Kidney (tissue), 14 donors: Measurements from ENCODE around the gene OLIG3. TPM values are rescaled to one million over a fixed set of nuclear protein-coding genes. Genes with fewer than 3 reads are reported as not detected.

ENCODE experiments used
- DNase-seq, 5 donors: peaks; one replicate each; pipeline ENCODE4 v3.0.0-alpha.2; 2013 to 2020
- FAIRE-seq: peaks from 2 replicates; lab custom pipeline; 2012; peaks lifted over from hg19 to GRCh38; lab: Jason Lieb, UNC
- H3K27ac ChIP-seq, 2 donors: one replicate each; pipeline ENCODE4 v1.7.0; 2013; ENCODE audit warnings: low read depth in 2 of 2, low read length in 2 of 2, inconsistent platforms in 1 of 2
- H3K27me3 ChIP-seq: one replicate; pipeline ENCODE4 v1.7.1; 2013; ENCODE audit warnings: low read length, inconsistent platforms; ENCODE audit not compliant: control insufficient read depth, insufficient read depth
- H3K36me3 ChIP-seq, 3 donors: one replicate each; pipeline versions ENCODE4 v1.7.0 to v1.7.1; 2013; ENCODE audit warnings: low read length in 3 of 3, control low read depth in 1 of 3, inconsistent platforms in 1 of 3; ENCODE audit not compliant: insufficient read depth in 3 of 3, control insufficient read depth in 2 of 3
- H3K4me1 ChIP-seq, 3 donors: one replicate each; pipeline versions ENCODE4 v1.7.0 to v1.7.1; 2013; ENCODE audit warnings: low read length in 3 of 3, inconsistent platforms in 1 of 3, low read depth in 1 of 3; ENCODE audit not compliant: control insufficient read depth in 2 of 3, insufficient read depth in 2 of 3
- H3K4me3 ChIP-seq, 3 donors: one replicate each; pipeline versions ENCODE4 v1.7.0 to v1.8.1; 2013; ENCODE audit warnings: low read length in 3 of 3, control low read depth in 1 of 3, inconsistent platforms in 1 of 3
- H3K9ac ChIP-seq, 3 donors: one replicate each; pipeline versions ENCODE4 v1.7.0 to v1.7.1; 2013; ENCODE audit warnings: low read length in 3 of 3, control low read depth in 1 of 3, inconsistent platforms in 1 of 3
- H3K9me3 ChIP-seq, 3 donors: one replicate each; pipeline versions ENCODE4 v1.7.0 to v1.7.1; 2013; ENCODE audit warnings: low read length in 3 of 3, control low read depth in 1 of 3, inconsistent platforms in 1 of 3; ENCODE audit not compliant: control insufficient read depth in 2 of 3, insufficient read depth in 1 of 3
- CTCF ChIP-seq: IDR thresholded peaks from 3 replicates; pipeline ENCODE4 v1.5.1; 2012; ENCODE audit warnings: mild to moderate bottlenecking, moderate library complexity, borderline replicate concordance; ENCODE audit not compliant: insufficient read depth; ENCODE audit errors: extremely low read depth
- intact Hi-C: fragments of 100-400 bp; cut with DNase I; formaldehyde crosslinking; loops from one replicate; pipeline ENCODE4 v1.11.1; 2022
- polyA plus RNA-seq: library from polyadenylated mRNA; stranded (reverse); fragments of 350-450 nt; fragmentation: Illumina TruSeq; extraction: RNeasy Lipid Tissue Mini Kit (QIAGEN cat#74804); gene quantifications from one replicate; pipeline ENCODE4 v1.2.3, GENCODE V29; 2014; ENCODE audit warnings: low read depth, low replicate concordance; ENCODE audit not compliant: insufficient read depth
- total RNA-seq: library from RNA; stranded (reverse); fragmentation: NEBNext Ultra II Directional; extraction: Animal tissue kit (Norgen Biotek cat#: 25700); gene quantifications from one replicate; pipeline ENCODE4 v1.2.1, GENCODE V29; 2021
- donor health status: control.
- donor health status: control.
- donor health status: control.
- donor health status: control.
- donor health status: control.
- donor health status: DM: yes; HTN: yes; CAD: no.
- donor health status: Normal renal cell carcinoma (clear cell type).

Gene OLIG3
- total and polyA plus RNA-seq, 2 donors from 2014 or later, result not detected

- Histone ChIP-seq H3K4me1 (peaks cover 0 to 12% (median 9%) of the 10 kb centered on the region in 3 donors), H3K9me3 (no peaks in the 10 kb centered on the region), H3K9ac (no peak overlapping the region), H3K27me3 (peaks cover 82% of the 10 kb centered on the region), H3K4me3 (no peak overlapping the region), H3K36me3 (no peaks in the 10 kb centered on the region), H3K27ac (no peak overlapping the region)
- DNase-seq (peak in 4 of 5 donors; percentile 50 to 63 (median 62)), FAIRE-seq (no peak)
- intact Hi-C loops, result no loop called here
- TF ChIP-seq CTCF, result no peak
These were observed 1.6 kb upstream of the OLIG3 start for GRCh38 chr6:137495703-137496336.

- Histone ChIP-seq H3K27ac (no peak overlapping the region), H3K9me3 (no peaks in the 10 kb centered on the region), H3K27me3 (peaks cover 85% of the 10 kb centered on the region), H3K4me3 (no peak overlapping the region), H3K4me1 (peaks cover 0 to 12% (median 9%) of the 10 kb centered on the region in 3 donors), H3K9ac (no peak overlapping the region), H3K36me3 (no peaks in the 10 kb centered on the region)
- DNase-seq (peak; percentile 39 to 59 (median 55)), FAIRE-seq (no peak)
- intact Hi-C loops, result no loop called here
- TF ChIP-seq CTCF, result no peak
These were observed 951 bp upstream of the OLIG3 start for GRCh38 chr6:137494988-137495702.

GRCh38 chr6:137493218-137494038, 766 bp downstream of the OLIG3 start:
- no peak overlapping the region for H3K4me3 ChIP-seq
- H3K27me3 ChIP-seq, result peaks cover 83% of the 10 kb centered on the region
- intact Hi-C loops, result no loop called here

More at GRCh38 chr6:137493218-137494038, 766 bp downstream of the OLIG3 start:
- no peak overlapping the region for H3K9ac ChIP-seq
- no peak for TF ChIP-seq CTCF
- peaks cover 0 to 12% (median 9%) of the 10 kb centered on the region in 3 donors for H3K4me1 ChIP-seq
- no peak overlapping the region for H3K27ac ChIP-seq
- no peaks in the 10 kb centered on the region for H3K36me3 ChIP-seq
- H3K9me3 ChIP-seq, result no peaks in the 10 kb centered on the region
- DNase-seq (peak; percentile 63 to 76 (median 65)), FAIRE-seq (no peak)
